ENCODE results near the gene MALT1.
A peak's percentile ranks its signal among the peaks of the same experiment; 100 is the strongest.

The MALT1 gene

GRCh38 chr18:58766164-58766563 is 94.9 kb downstream of the MALT1 start:
- in situ Hi-C loops (cut with HindIII; ENCODE audit: low pct_ligation_motif_present, low sequenced_read_pairs) = loop anchor here (25.0 kb wide), 1 partner anchor 229 kb away; no protein-coding TSS in a partner anchor
- no peak overlapping the region for H3K4me3 ChIP-seq (ENCODE audit: low read depth, low read length)
- DNase-seq = no peak
- no peaks in the 10 kb centered on the region for H3K36me3 ChIP-seq (replicated peaks)
- H3K27ac ChIP-seq = no peak overlapping the region
- H3K27me3 ChIP-seq (replicated peaks) = peaks cover 2% of the 10 kb centered on the region
- no peak for TF ChIP-seq CTCF (IDR thresholded peaks at IDR 0.05; ENCODE audit: low read depth, low read length, missing control alignments)

DNA sequence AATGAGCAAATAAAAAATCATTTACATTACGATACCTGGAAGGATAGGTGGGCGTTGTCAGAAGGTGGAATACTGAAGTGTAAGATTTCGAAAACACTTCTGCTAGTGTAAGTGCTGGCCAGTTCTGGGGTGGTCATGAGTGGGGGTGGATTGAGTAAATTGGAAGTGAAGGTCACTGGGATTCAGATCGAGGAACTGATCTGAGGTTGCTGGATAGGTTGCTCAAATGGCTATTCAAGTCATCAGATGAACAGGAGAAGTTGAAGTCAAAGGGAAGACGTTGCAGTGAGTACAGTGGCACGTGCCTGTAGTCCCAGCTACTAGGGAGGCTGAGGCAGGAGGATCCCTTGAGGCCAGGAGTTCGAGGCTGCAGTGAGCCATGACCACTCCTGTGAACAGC is 95.7 kb downstream of the MALT1 start:
- H3K27ac ChIP-seq = no peak overlapping the region
- H3K36me3 ChIP-seq (replicated peaks) = no peaks in the 10 kb centered on the region
- TF ChIP-seq CTCF (IDR thresholded peaks at IDR 0.05; ENCODE audit: low read depth, low read length, missing control alignments) = no peak
- H3K4me3 ChIP-seq (ENCODE audit: low read depth, low read length) = no peak overlapping the region
- in situ Hi-C loops (cut with HindIII; ENCODE audit: low pct_ligation_motif_present, low sequenced_read_pairs) = loop anchor here (25.0 kb wide), 1 partner anchor 230 kb away; no protein-coding TSS in a partner anchor
- DNase-seq = no peak
- H3K27me3 ChIP-seq (replicated peaks) = peaks cover 2% of the 10 kb centered on the region

GRCh38 chr18:58768293-58768974 is 97.2 kb downstream of the MALT1 start:
- peak; percentile 84 for TF ChIP-seq CTCF (IDR thresholded peaks at IDR 0.05; ENCODE audit: low read depth, low read length, missing control alignments)
- no peak for DNase-seq
- H3K4me3 ChIP-seq (ENCODE audit: low read depth, low read length) = peak overlapping the region; percentile 22
- in situ Hi-C loops (cut with HindIII; ENCODE audit: low pct_ligation_motif_present, low sequenced_read_pairs) = loop anchor here (25.0 kb wide), 1 partner anchor 231 kb away; no protein-coding TSS in a partner anchor
- peaks cover 2% of the 10 kb centered on the region for H3K27me3 ChIP-seq (replicated peaks)
- no peaks in the 10 kb centered on the region for H3K36me3 ChIP-seq (replicated peaks)
- no peak overlapping the region for H3K27ac ChIP-seq

DNA sequence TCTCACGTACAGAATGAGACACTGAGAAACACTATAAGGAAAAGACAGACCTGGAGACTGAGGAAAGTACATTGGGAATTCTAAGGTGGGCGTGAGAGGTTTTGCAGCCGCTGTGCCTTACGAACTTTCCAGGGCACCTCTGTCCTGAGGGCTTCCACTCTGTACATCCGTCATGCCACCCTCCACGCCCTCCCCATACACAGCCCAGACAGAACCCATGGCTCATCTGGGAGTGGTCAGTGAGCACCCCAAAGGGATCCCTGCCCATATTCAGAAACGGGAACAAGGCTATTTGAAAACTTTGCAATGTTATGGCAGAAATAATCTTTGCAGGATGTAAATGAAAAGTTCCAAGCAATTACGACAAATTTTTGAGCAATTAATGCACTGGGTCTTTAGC is 98.1 kb downstream of the MALT1 start:
- no peak overlapping the region for H3K27ac ChIP-seq
- no peak for TF ChIP-seq CTCF (IDR thresholded peaks at IDR 0.05; ENCODE audit: low read depth, low read length, missing control alignments)
- DNase-seq = no peak
- in situ Hi-C loops (cut with HindIII; ENCODE audit: low pct_ligation_motif_present, low sequenced_read_pairs) = loop anchor here (25.0 kb wide), 1 partner anchor 232 kb away; no protein-coding TSS in a partner anchor
- H3K27me3 ChIP-seq (replicated peaks) = peaks cover 2% of the 10 kb centered on the region
- no peak overlapping the region for H3K4me3 ChIP-seq (ENCODE audit: low read depth, low read length)
- no peaks in the 10 kb centered on the region for H3K36me3 ChIP-seq (replicated peaks)

DNA sequence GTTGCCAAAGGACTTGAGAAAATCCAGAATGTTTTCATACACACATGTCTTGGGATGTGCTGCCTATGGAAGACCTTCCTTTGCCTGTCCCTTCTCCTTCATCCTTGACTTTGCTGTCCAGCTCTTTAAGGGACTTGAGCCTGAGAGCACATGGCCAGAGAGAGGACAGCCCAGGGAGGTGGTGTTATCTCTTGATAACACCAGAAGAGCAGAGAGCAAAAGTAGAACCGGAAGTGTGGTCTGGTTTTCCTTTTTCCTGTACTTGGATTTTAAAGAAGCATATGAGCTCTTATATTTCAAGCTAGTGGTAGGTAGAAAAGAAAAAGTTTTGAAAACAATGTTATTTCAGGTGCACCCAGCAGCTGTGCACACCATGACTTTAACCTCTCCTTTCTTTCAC is 99.3 kb downstream of the MALT1 start:
- Histone ChIP-seq H3K4me3 (ENCODE audit: low read depth, low read length) (no peak overlapping the region), H3K36me3 (replicated peaks) (no peaks in the 10 kb centered on the region), H3K27me3 (replicated peaks) (no peaks in the 10 kb centered on the region), H3K27ac (no peak overlapping the region)
- no peak for TF ChIP-seq CTCF (IDR thresholded peaks at IDR 0.05; ENCODE audit: low read depth, low read length, missing control alignments)
- in situ Hi-C loops (cut with HindIII; ENCODE audit: low pct_ligation_motif_present, low sequenced_read_pairs) = loop anchor here (25.0 kb wide), 1 partner anchor 233 kb away; no protein-coding TSS in a partner anchor
- DNase-seq = no peak

All from brain microvascular endothelial cell (primary cell).